Rectal smooth muscle tissue (tissue), 1 donor: ENCODE results near the gene SLC37A4.
A peak's percentile ranks its signal among the peaks of the same experiment; 100 is the strongest.
"Not testable (repeated sequence)": the region's sequence is repeated elsewhere in the genome, so short reads cannot be mapped to it uniquely, and the experiment has no call there.

ENCODE experiments used
- H3K27ac ChIP-seq: one replicate; pipeline ENCODE4 v1.7.0; 2013; ENCODE audit warnings: low read depth, low read length, inconsistent platforms
- H3K27me3 ChIP-seq: one replicate; pipeline ENCODE4 v1.7.0; 2013; ENCODE audit warnings: low read length; ENCODE audit not compliant: control insufficient read depth, insufficient read depth
- H3K36me3 ChIP-seq: one replicate; pipeline ENCODE4 v1.7.0; 2013; ENCODE audit warnings: low read length; ENCODE audit not compliant: control insufficient read depth, insufficient read depth
- H3K4me1 ChIP-seq: one replicate; pipeline ENCODE4 v1.7.0; 2013; ENCODE audit warnings: low read length; ENCODE audit not compliant: control insufficient read depth, insufficient read depth
- H3K4me3 ChIP-seq: one replicate; pipeline ENCODE4 v1.7.0; 2013; ENCODE audit warnings: low read length
- H3K9ac ChIP-seq: one replicate; pipeline ENCODE4 v1.7.0; 2013; ENCODE audit warnings: low read length

Gene SLC37A4

GRCh38 chr11:119030329-119031047 lies at the start of gene SLC37A4:
SLC37A4 (minus strand) TSS chr11:119030877.
- H3K9ac ChIP-seq: peak within 1 kb of the TSS; percentile 59
- H3K27ac ChIP-seq: peak within 1 kb of the TSS; percentile 77
- peaks cover 4% of the 10 kb centered on the region for H3K36me3 ChIP-seq
- H3K4me1 ChIP-seq: peaks cover 4% of the 10 kb centered on the region
- H3K4me3 ChIP-seq: peak within 1 kb of the TSS; percentile 96
- H3K27me3 ChIP-seq: no peaks in the 10 kb centered on the region

GRCh38 chr11:119078675-119079420 lies 48.2 kb upstream of the SLC37A4 start:
- H3K27ac ChIP-seq: no peak overlapping the region
- no peak overlapping the region for H3K9ac ChIP-seq
- peaks cover 52% of the 10 kb centered on the region for H3K36me3 ChIP-seq
- no peak overlapping the region for H3K4me3 ChIP-seq
- no peaks in the 10 kb centered on the region for H3K4me1 ChIP-seq
- H3K27me3 ChIP-seq: no peaks in the 10 kb centered on the region

GRCh38 chr11:119077839-119078238 lies 47.2 kb upstream of the SLC37A4 start:
- Histone ChIP-seq H3K27me3 (no peaks in the 10 kb centered on the region), H3K36me3 (peaks cover 61% of the 10 kb centered on the region), H3K4me3 (no peak overlapping the region), H3K9ac (no peak overlapping the region), H3K27ac (no peak overlapping the region), H3K4me1 (no peaks in the 10 kb centered on the region)

GRCh38 chr11:119067371-119068222 lies 36.9 kb upstream of the SLC37A4 start, which contains the start of gene VPS11:
VPS11 (plus strand) TSS chr11:119067818; CDS start chr11:119067824, 6 bp downstream.
- Histone ChIP-seq H3K27ac (peak within 1 kb of the TSS; percentile 87), H3K36me3 (peaks cover 12% of the 10 kb centered on the region), H3K4me3 (peak within 1 kb of the TSS; percentile 98), H3K27me3 (no peaks in the 10 kb centered on the region), H3K9ac (peak within 1 kb of the TSS; percentile 97), H3K4me1 (no peaks in the 10 kb centered on the region)

GRCh38 chr11:119065369-119065768 lies 34.7 kb upstream of the SLC37A4 start:
- no peak overlapping the region for H3K27ac ChIP-seq
- H3K36me3 ChIP-seq: peaks cover 2% of the 10 kb centered on the region
- no peak overlapping the region for H3K9ac ChIP-seq
- no peaks in the 10 kb centered on the region for H3K27me3 ChIP-seq
- no peaks in the 10 kb centered on the region for H3K4me1 ChIP-seq
- no peak overlapping the region for H3K4me3 ChIP-seq

GRCh38 chr11:119062779-119063178 lies 32.1 kb upstream of the SLC37A4 start:
- H3K27ac ChIP-seq: no peak overlapping the region
- no peaks in the 10 kb centered on the region for H3K4me1 ChIP-seq
- no peaks in the 10 kb centered on the region for H3K36me3 ChIP-seq
- H3K27me3 ChIP-seq: no peaks in the 10 kb centered on the region
- H3K4me3 ChIP-seq: no peak overlapping the region
- H3K9ac ChIP-seq: no peak overlapping the region

GRCh38 chr11:119061256-119061655 lies 30.6 kb upstream of the SLC37A4 start:
- no peaks in the 10 kb centered on the region for H3K4me1 ChIP-seq
- no peak overlapping the region for H3K9ac ChIP-seq

GRCh38 chr11:119059128-119059527 lies 28.5 kb upstream of the SLC37A4 start:
- H3K4me1 ChIP-seq, H3K9ac ChIP-seq, H3K27ac ChIP-seq, H3K27me3 ChIP-seq, H3K4me3 ChIP-seq: not testable (repeated sequence)
- peaks cover 12% of the 10 kb centered on the region for H3K36me3 ChIP-seq

More at GRCh38 chr11:119061256-119061655, 30.6 kb upstream of the SLC37A4 start:
- Histone ChIP-seq H3K27me3 (no peaks in the 10 kb centered on the region), H3K27ac (no peak overlapping the region), H3K36me3 (no peaks in the 10 kb centered on the region), H3K4me3 (no peak overlapping the region)

GRCh38 chr11:119057000-119057769 lies 26.5 kb upstream of the SLC37A4 start, which contains the start of gene HYOU1:
HYOU1 (minus strand) TSS chr11:119057205; CDS start chr11:119056160, 1,045 bp downstream.
- Histone ChIP-seq H3K4me1 (peaks cover 7% of the 10 kb centered on the region), H3K4me3 (peak within 1 kb of the TSS; percentile 85), H3K36me3 (peaks cover 28% of the 10 kb centered on the region), H3K27ac (peak within 1 kb of the TSS; percentile 76), H3K9ac (peak within 1 kb of the TSS; percentile 63), H3K27me3 (no peaks in the 10 kb centered on the region)

- H3K4me3 ChIP-seq: peak overlapping the region; percentile 80
- peaks cover 34% of the 10 kb centered on the region for H3K36me3 ChIP-seq
- H3K9ac ChIP-seq: peak overlapping the region; percentile 63
- peak overlapping the region; percentile 76 for H3K27ac ChIP-seq
- no peaks in the 10 kb centered on the region for H3K27me3 ChIP-seq
- H3K4me1 ChIP-seq: peaks cover 7% of the 10 kb centered on the region
These were observed 25.8 kb upstream of the SLC37A4 start for GRCh38 chr11:119056421-119056999.

- no peak overlapping the region for H3K9ac ChIP-seq
- no peak overlapping the region for H3K27ac ChIP-seq
- H3K4me1 ChIP-seq: peaks cover 7% of the 10 kb centered on the region
- no peaks in the 10 kb centered on the region for H3K27me3 ChIP-seq
- H3K36me3 ChIP-seq: peaks cover 40% of the 10 kb centered on the region
- H3K4me3 ChIP-seq: peak overlapping the region; percentile 80
These were observed 25.2 kb upstream of the SLC37A4 start for GRCh38 chr11:119055901-119056300.
